K562 (cell line): ENCODE measurements around the gene SDK1. TPM values are rescaled to one million over a fixed set of nuclear protein-coding genes. Genes with fewer than 3 reads are reported as not detected.

Experiments used
- ATAC-seq: fragments of 200-7000 bp; cut with Tn5 transposase; 3 replicates; pipeline ENCODE4 v1.9.1; 2020; ENCODE audit warnings: moderate library complexity
- BruUV-seq: library from RNA; stranded (reverse); fragments of 400-500 nt; replicated peaks from 2 replicates; lab custom pipeline; 2021; lab: Mats Ljungman, UMichigan
- CTCF ChIA-PET: fragments of 300-600 bp; formaldehyde crosslinking; extraction: SDS; loops from one replicate; lab custom pipeline; 2021; ENCODE audit warnings: low intra/inter-chr PET ratio; lab: Yijun Ruan, JAX
- POLR2A ChIA-PET: fragments of 300-600, 350-650 bp; sonication (Branson Sonifier 250); formaldehyde crosslinking; extraction: SDS; loops from one replicate; lab custom pipeline; 2021; ENCODE audit warnings: antibody characterized with exemption, inconsistent platforms; lab: Yijun Ruan, JAX
- DNase-seq, 4 experiments: peaks; one replicate each; pipeline versions ENCODE4 v3.0.0 to v3.0.0-alpha.2; 2011 to 2018; ENCODE audit warnings: low spot score in 3 of 4, mixed read lengths in 3 of 4; ENCODE audit errors: extremely low read depth in 1 of 4
- FAIRE-seq: peaks from 2 replicates; lab custom pipeline; 2011; peaks lifted over from hg19 to GRCh38; lab: Jason Lieb, UNC
- H2AFZ ChIP-seq: 2 replicates; pipeline ENCODE4 v1.6.0; 2011; ENCODE audit warnings: low read depth, low read length, control low read depth, inconsistent platforms
- H3K27ac ChIP-seq: fragments of 200-600 bp; 3 replicates; pipeline ENCODE4 v1.8.0; 2011; ENCODE audit warnings: low read depth, mild to moderate bottlenecking, control low read depth, inconsistent platforms, low read length, moderate library complexity, mixed read lengths; ENCODE audit errors: extremely low read depth
- H3K27me3 ChIP-seq, 2 experiments: fragments of 300-600 bp in 1 of 2; 2 replicates in 1 of 2; 3 replicates in 1 of 2; pipeline versions ENCODE4 v1.6.0 to v1.8.0; 2011; ENCODE audit warnings: inconsistent platforms in 2 of 2, low read length in 2 of 2, mild to moderate bottlenecking in 1 of 2, mixed read lengths in 1 of 2, moderate library complexity in 1 of 2; ENCODE audit not compliant: control insufficient read depth in 2 of 2, insufficient read depth in 2 of 2
- H3K36me3 ChIP-seq: fragments of 300-600 bp; 3 replicates; pipeline ENCODE4 v1.8.0; 2011; ENCODE audit warnings: mild to moderate bottlenecking, low read length, inconsistent platforms; ENCODE audit not compliant: control insufficient read depth, insufficient read depth
- H3K4me1 ChIP-seq, 2 experiments: fragments of 200-600 bp in 1 of 2; replicated peaks in 1 of 2; 2 replicates in 1 of 2; 3 replicates in 1 of 2; pipeline versions ENCODE4 v1.5.1 to v1.8.0; 2011; ENCODE audit warnings: inconsistent platforms in 2 of 2, low read length in 2 of 2, mild to moderate bottlenecking in 1 of 2, mixed read lengths in 1 of 2, moderate library complexity in 1 of 2; ENCODE audit not compliant: control insufficient read depth in 2 of 2, insufficient read depth in 2 of 2
- H3K4me2 ChIP-seq: 2 replicates; pipeline ENCODE4 v1.6.1; 2011; ENCODE audit warnings: low read length, control low read depth, inconsistent platforms, mixed read lengths; ENCODE audit not compliant: insufficient read depth
- H3K4me3 ChIP-seq: fragments of 200-600 bp; sonication (generic), shearing (Covaris generic); 2 replicates; pipeline ENCODE4 v1.5.1; 2016; ENCODE audit warnings: control low read depth, inconsistent platforms
- H3K79me2 ChIP-seq: fragments of 200-600 bp; 3 replicates; pipeline ENCODE4 v1.8.0; 2011; ENCODE audit warnings: low read length, inconsistent platforms; ENCODE audit not compliant: control insufficient read depth, insufficient read depth
- H3K9ac ChIP-seq, 2 experiments: 2 replicates each; pipeline versions ENCODE4 v1.6.0 to v1.6.1; 2011; ENCODE audit warnings: low read depth in 2 of 2, low read length in 2 of 2, control low read depth in 1 of 2, inconsistent platforms in 1 of 2, mild to moderate bottlenecking in 1 of 2, mixed read lengths in 1 of 2; ENCODE audit not compliant: insufficient read depth in 1 of 2
- H3K9me1 ChIP-seq: one replicate; pipeline ENCODE4 v1.6.0; 2011; ENCODE audit warnings: inconsistent platforms, mild to moderate bottlenecking, low read length, moderate library complexity; ENCODE audit not compliant: control insufficient read depth, insufficient read depth
- H3K9me3 ChIP-seq: replicated peaks from 2 replicates; pipeline ENCODE4 v1.5.1; 2011; ENCODE audit warnings: low read depth, low read length, inconsistent platforms; ENCODE audit not compliant: control insufficient read depth, insufficient read depth
- H4K20me1 ChIP-seq: replicated peaks from 2 replicates; pipeline ENCODE4 v1.6.1; 2011; ENCODE audit warnings: low read length, inconsistent platforms, mixed read lengths; ENCODE audit not compliant: control insufficient read depth, insufficient read depth
- DPF2 ChIP-seq: fragments of 450-650 bp; IDR thresholded peaks from 2 replicates; pipeline ENCODE4 v1.6.1; 2016
- MAFG ChIP-seq: fragments of 450-650 bp; conservative IDR thresholded peaks from 2 replicates; pipeline ENCODE4 v1.6.1; 2016; ENCODE audit warnings: missing genetic modification characterization, missing compliant biosample characterization
- NCOA6 ChIP-seq: fragments of 450-650 bp; IDR thresholded peaks from 2 replicates; pipeline ENCODE4 v1.6.1; 2017; ENCODE audit warnings: mild to moderate bottlenecking
- POLR2AphosphoS5 ChIP-seq: IDR thresholded peaks from 2 replicates; pipeline ENCODE4 v1.6.1; 2011; ENCODE audit warnings: mild to moderate bottlenecking, low read depth, low read length, moderate library complexity; ENCODE audit not compliant: control insufficient read depth, insufficient read depth
- POLR3G ChIP-seq: IDR thresholded peaks from 2 replicates; pipeline ENCODE4 v1.6.1; 2011; ENCODE audit not compliant: insufficient read length, insufficient replicate concordance; ENCODE audit errors: extremely low read depth
- PTBP1 ChIP-seq: fragments of 200-400 bp; formaldehyde crosslinking; IDR thresholded peaks from 2 replicates; pipeline ENCODE4 v1.6.1; 2017; ENCODE audit warnings: low read depth, low read length
- RBM34 ChIP-seq: fragments of 200-400 bp; formaldehyde crosslinking; IDR thresholded peaks from 2 replicates; pipeline ENCODE4 v1.6.1; 2018; ENCODE audit warnings: low read length, borderline replicate concordance; ENCODE audit not compliant: insufficient read depth
- ZFP30 ChIP-seq: fragments of 250-450 bp; sonication (Bioruptor Pico); IDR thresholded peaks from 2 replicates; pipeline ENCODE4 v1.8.0; 2022; ENCODE audit warnings: moderate library complexity, mild to moderate bottlenecking, inconsistent platforms, borderline replicate concordance
- WGBS: fragments of 100-300 bp; shearing (Covaris generic); methylation state at CpG from one replicate; pipeline ENCODE4 v1.1.6; 2016; ENCODE audit warnings: low coverage, mixed read lengths; ENCODE audit not compliant: insufficient coverage; ENCODE audit errors: missing lambda C conversion rate; 5-methylcytosine and 5-hydroxymethylcytosine counted together
- in situ Hi-C: fragments of 300-500 bp; cut with MboI; formaldehyde crosslinking; loops from 4 replicates; pipeline ENCODE4 v1.15.0; 2018; ENCODE audit warnings: inconsistent platforms, mixed read lengths
- intact Hi-C: fragments of 100-400 bp; cut with micrococcal nuclease; formaldehyde crosslinking; loops from 2 replicates; pipeline ENCODE4 v1.14.2; 2022
- polyA plus RNA-seq, 8 experiments: library from polyadenylated mRNA; depleted of rRNA in 4 of 8; stranded (reverse) in 5 of 8; unstranded in 3 of 8; fragments of >200 nt; fragmentation: Nextera tagmentation in 2 of 8; fragmentation: Illumina TruSeq in 1 of 8; extraction: Ambion mirVana in 2 of 8; extraction: Trizol in 1 of 8; gene quantifications; 2 replicates each; pipeline versions ENCODE4 v1.2.1 to v1.2.3, GENCODE V29; 2011 to 2014; ENCODE audit warnings: inconsistent platforms in 1 of 8, missing spikeins in 1 of 8
- total RNA-seq, 7 experiments: library from RNA; depleted of rRNA in 6 of 7; stranded (reverse); fragments of >200 nt in 6 of 7; fragmentation: Illumina TruSeq in 2 of 7; extraction: Trizol in 2 of 7; gene quantifications; 2 replicates each; pipeline versions ENCODE4 v1.2.1 to v1.2.3, GENCODE V29; 2011 to 2021; ENCODE audit warnings: low replicate concordance in 1 of 7
- TF ChIP-seq, protein P1 (sequence below): fragments of 250-450 bp; sonication (Bioruptor Pico); IDR thresholded peaks from 2 replicates; pipeline ENCODE4 v1.5.0; 2021
- TF ChIP-seq, protein P2 (sequence below): fragments of 450-650 bp; IDR thresholded peaks from 2 replicates; pipeline ENCODE4 v1.6.1; 2018; ENCODE audit warnings: mild to moderate bottlenecking, low read depth; ENCODE audit not compliant: partially characterized antibody
- TF ChIP-seq, protein P3 (sequence below): sonication (generic); formaldehyde crosslinking; IDR thresholded peaks from 2 replicates; pipeline ENCODE4 v1.8.0; 2022; ENCODE audit warnings: mild to moderate bottlenecking, missing genetic modification reagents
- TF ChIP-seq, protein P4 (sequence below): fragments of 450-650 bp; formaldehyde crosslinking; IDR thresholded peaks from 2 replicates; pipeline ENCODE4 v1.4.0; 2022; ENCODE audit warnings: mild to moderate bottlenecking, moderate library complexity
- TF ChIP-seq, protein P5 (sequence below): fragments of 450-650 bp; formaldehyde crosslinking; IDR thresholded peaks from 2 replicates; pipeline ENCODE4 v1.4.0; 2020; ENCODE audit warnings: mild to moderate bottlenecking, mixed read lengths

Gene SDK1
- total and polyA plus RNA-seq, 9 of the 15 experiments (the other 6 are each of a cell fraction or from before 2014, with no cell fraction given): 0.16 TPM; not detected in 8

DNA sequence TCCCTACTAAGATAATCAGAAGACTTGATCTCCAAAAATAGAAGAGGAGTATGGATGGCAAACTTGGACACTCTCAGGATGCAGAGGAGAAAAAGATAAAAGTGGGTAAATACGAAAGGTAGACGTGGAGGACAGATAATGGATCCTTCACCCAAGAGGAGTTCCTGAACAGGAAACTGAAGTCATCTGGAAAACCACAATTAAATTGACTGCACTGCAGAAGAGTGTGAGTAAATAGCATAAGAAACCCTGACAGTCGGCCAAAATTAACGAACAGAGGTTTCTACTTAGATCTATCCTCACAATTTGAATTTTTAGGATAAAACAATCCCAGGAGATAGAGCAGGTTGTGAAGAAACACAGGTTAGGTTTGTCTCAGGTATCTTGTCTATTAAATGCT, 70.5 kb downstream of the SDK1 start:
- ATAC-seq (no peak), DNase-seq (no peak), FAIRE-seq (no peak)
- Histone ChIP-seq H3K9ac (no peak overlapping the region), H4K20me1 (no peaks in the 10 kb centered on the region), H3K4me2 (no peak overlapping the region), H3K79me2 (no peaks in the 10 kb centered on the region), H3K4me3 (no peak overlapping the region), H3K27me3 (peaks cover 5 to 14% of the 10 kb centered on the region in 2 experiments; a peak in 2 of 5 replicates), H3K36me3 (no peaks in the 10 kb centered on the region), H3K9me3 (no peaks in the 10 kb centered on the region), H3K9me1 (no peaks in the 10 kb centered on the region), H3K4me1 (no peaks in the 10 kb centered on the region), H2AFZ (no peak overlapping the region), H3K27ac (no peak overlapping the region)
- ChIA-PET POLR2A (no interaction called here), CTCF (no interaction called here)
- in situ Hi-C loops: no loop called here
- intact Hi-C loops: no loop called here
- 0% methylated on average over 4 of the region's 4 CpGs for WGBS
- BruUV-seq: no TSS peak
- TF ChIP-seq, protein P1, sequence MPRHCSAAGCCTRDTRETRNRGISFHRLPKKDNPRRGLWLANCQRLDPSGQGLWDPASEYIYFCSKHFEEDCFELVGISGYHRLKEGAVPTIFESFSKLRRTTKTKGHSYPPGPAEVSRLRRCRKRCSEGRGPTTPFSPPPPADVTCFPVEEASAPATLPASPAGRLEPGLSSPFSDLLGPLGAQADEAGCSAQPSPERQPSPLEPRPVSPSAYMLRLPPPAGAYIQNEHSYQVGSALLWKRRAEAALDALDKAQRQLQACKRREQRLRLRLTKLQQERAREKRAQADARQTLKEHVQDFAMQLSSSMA (CRISPR knock-in tag): no peak
- TF ChIP-seq MAFG (no peak), ZFP30 (CRISPR knock-in tag) (no peak), NCOA6 (no peak), RBM34 (no peak), POLR2AphosphoS5 (no peak), DPF2 (no peak), PTBP1 (no peak), POLR3G (no peak)
- TF ChIP-seq, protein P2, sequence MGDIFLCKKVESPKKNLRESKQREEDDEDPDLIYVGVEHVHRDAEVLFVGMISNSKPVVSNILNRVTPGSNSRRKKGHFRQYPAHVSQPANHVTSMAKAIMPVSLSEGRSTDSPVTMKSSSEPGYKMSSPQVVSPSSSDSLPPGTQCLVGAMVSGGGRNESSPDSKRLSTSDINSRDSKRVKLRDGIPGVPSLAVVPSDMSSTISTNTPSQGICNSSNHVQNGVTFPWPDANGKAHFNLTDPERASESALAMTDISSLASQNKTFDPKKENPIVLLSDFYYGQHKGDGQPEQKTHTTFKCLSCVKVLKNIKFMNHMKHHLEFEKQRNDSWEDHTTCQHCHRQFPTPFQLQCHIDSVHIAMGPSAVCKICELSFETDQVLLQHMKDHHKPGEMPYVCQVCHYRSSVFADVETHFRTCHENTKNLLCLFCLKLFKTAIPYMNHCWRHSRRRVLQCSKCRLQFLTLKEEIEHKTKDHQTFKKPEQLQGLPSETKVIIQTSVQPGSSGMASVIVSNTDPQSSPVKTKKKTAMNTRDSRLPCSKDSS: no peak
- TF ChIP-seq, protein P3, sequence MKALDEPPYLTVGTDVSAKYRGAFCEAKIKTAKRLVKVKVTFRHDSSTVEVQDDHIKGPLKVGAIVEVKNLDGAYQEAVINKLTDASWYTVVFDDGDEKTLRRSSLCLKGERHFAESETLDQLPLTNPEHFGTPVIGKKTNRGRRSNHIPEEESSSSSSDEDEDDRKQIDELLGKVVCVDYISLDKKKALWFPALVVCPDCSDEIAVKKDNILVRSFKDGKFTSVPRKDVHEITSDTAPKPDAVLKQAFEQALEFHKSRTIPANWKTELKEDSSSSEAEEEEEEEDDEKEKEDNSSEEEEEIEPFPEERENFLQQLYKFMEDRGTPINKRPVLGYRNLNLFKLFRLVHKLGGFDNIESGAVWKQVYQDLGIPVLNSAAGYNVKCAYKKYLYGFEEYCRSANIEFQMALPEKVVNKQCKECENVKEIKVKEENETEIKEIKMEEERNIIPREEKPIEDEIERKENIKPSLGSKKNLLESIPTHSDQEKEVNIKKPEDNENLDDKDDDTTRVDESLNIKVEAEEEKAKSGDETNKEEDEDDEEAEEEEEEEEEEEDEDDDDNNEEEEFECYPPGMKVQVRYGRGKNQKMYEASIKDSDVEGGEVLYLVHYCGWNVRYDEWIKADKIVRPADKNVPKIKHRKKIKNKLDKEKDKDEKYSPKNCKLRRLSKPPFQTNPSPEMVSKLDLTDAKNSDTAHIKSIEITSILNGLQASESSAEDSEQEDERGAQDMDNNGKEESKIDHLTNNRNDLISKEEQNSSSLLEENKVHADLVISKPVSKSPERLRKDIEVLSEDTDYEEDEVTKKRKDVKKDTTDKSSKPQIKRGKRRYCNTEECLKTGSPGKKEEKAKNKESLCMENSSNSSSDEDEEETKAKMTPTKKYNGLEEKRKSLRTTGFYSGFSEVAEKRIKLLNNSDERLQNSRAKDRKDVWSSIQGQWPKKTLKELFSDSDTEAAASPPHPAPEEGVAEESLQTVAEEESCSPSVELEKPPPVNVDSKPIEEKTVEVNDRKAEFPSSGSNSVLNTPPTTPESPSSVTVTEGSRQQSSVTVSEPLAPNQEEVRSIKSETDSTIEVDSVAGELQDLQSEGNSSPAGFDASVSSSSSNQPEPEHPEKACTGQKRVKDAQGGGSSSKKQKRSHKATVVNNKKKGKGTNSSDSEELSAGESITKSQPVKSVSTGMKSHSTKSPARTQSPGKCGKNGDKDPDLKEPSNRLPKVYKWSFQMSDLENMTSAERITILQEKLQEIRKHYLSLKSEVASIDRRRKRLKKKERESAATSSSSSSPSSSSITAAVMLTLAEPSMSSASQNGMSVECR (CRISPR knock-in tag): no peak
- TF ChIP-seq, protein P4, sequence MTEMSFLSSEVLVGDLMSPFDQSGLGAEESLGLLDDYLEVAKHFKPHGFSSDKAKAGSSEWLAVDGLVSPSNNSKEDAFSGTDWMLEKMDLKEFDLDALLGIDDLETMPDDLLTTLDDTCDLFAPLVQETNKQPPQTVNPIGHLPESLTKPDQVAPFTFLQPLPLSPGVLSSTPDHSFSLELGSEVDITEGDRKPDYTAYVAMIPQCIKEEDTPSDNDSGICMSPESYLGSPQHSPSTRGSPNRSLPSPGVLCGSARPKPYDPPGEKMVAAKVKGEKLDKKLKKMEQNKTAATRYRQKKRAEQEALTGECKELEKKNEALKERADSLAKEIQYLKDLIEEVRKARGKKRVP (CRISPR knock-in tag): no peak
- TF ChIP-seq, protein P5, sequence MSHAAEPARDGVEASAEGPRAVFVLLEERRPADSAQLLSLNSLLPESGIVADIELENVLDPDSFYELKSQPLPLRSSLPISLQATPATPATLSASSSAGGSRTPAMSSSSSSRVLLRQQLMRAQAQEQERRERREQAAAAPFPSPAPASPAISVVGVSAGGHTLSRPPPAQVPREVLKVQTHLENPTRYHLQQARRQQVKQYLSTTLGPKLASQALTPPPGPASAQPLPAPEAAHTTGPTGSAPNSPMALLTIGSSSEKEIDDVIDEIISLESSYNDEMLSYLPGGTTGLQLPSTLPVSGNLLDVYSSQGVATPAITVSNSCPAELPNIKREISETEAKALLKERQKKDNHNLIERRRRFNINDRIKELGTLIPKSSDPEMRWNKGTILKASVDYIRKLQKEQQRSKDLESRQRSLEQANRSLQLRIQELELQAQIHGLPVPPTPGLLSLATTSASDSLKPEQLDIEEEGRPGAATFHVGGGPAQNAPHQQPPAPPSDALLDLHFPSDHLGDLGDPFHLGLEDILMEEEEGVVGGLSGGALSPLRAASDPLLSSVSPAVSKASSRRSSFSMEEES: no peak
